OCI-LY1 (cell line): ENCODE results near the gene MAP3K20.

ENCODE experiments used
- H2AFZ ChIP-seq: fragments of 200-600 bp; sonication (generic), shearing (Covaris generic); 2 replicates; pipeline ENCODE4 v1.6.0; 2014; ENCODE audit warnings: antibody characterized with exemption, mild to moderate bottlenecking, low read length
- H3F3A ChIP-seq: fragments of 200-600 bp; sonication (generic), shearing (Covaris generic); 2 replicates; pipeline ENCODE4 v1.6.0; 2014; ENCODE audit warnings: mild to moderate bottlenecking, antibody characterized with exemption, low read length, moderate library complexity; ENCODE audit not compliant: insufficient read depth
- H3K27ac ChIP-seq: fragments of 200-600 bp; sonication (generic); 2 replicates; pipeline ENCODE4 v1.5.1; 2014; ENCODE audit warnings: low read length, mixed run types, mild to moderate bottlenecking, low read depth; ENCODE audit not compliant: poor library complexity, severe bottlenecking
- H3K27me3 ChIP-seq: fragments of 200-600 bp; sonication (generic); 2 replicates; pipeline ENCODE4 v1.6.0; 2014; ENCODE audit warnings: antibody characterized with exemption, mild to moderate bottlenecking, low read length, moderate library complexity; ENCODE audit not compliant: insufficient read depth
- H3K36me3 ChIP-seq: fragments of 200-600 bp; sonication (generic); 2 replicates; pipeline ENCODE4 v1.6.1; 2014; ENCODE audit warnings: mild to moderate bottlenecking, antibody characterized with exemption, low read length, moderate library complexity, mixed read lengths; ENCODE audit not compliant: insufficient read depth
- H3K4me1 ChIP-seq: fragments of 200-600 bp; sonication (generic); 2 replicates; pipeline ENCODE4 v1.5.1; 2014; ENCODE audit warnings: mild to moderate bottlenecking, low read length, moderate library complexity; ENCODE audit not compliant: insufficient read depth, severe bottlenecking
- H3K4me2 ChIP-seq: fragments of 200-600 bp; sonication (generic), shearing (Covaris generic); 2 replicates; pipeline ENCODE4 v1.6.1; 2014; ENCODE audit warnings: low read length
- H3K4me3 ChIP-seq: fragments of 200-600 bp; sonication (generic); 2 replicates; pipeline ENCODE4 v1.5.1; 2014; ENCODE audit warnings: low read length, low read depth, mild to moderate bottlenecking, mixed read lengths; ENCODE audit not compliant: poor library complexity, severe bottlenecking
- H3K79me2 ChIP-seq: fragments of 200-600 bp; shearing (Covaris generic); 2 replicates; pipeline ENCODE4 v1.6.1; 2016; ENCODE audit warnings: mixed run types, low read length, mixed read lengths; ENCODE audit not compliant: insufficient read depth
- H3K9ac ChIP-seq: fragments of 200-600 bp; sonication (generic), shearing (Covaris generic); 2 replicates; pipeline ENCODE4 v1.6.1; 2014; ENCODE audit warnings: mild to moderate bottlenecking, low read length, mixed read lengths
- H3K9me2 ChIP-seq: fragments of 200-600 bp; sonication (generic), shearing (Covaris generic); 2 replicates; pipeline ENCODE4 v1.6.1; 2014; ENCODE audit warnings: low read depth, mild to moderate bottlenecking, low read length, mixed read lengths
- H3K9me3 ChIP-seq: fragments of 200-600 bp; shearing (Covaris generic); 2 replicates; pipeline ENCODE4 v1.6.1; 2014; ENCODE audit warnings: low read length, mixed read lengths
- H4K20me1 ChIP-seq: fragments of 200-600 bp; sonication (generic), shearing (Covaris generic); 2 replicates; pipeline ENCODE4 v1.6.0; 2016; ENCODE audit warnings: mild to moderate bottlenecking, low read length; ENCODE audit not compliant: insufficient read depth
- EZH2 ChIP-seq: fragments of 200-600 bp; sonication (generic), shearing (Covaris generic); IDR thresholded peaks from 2 replicates; pipeline ENCODE4 v1.8.0; 2017; ENCODE audit warnings: borderline replicate concordance, mixed run types, mild to moderate bottlenecking, antibody characterized with exemption, low read length, moderate library complexity, mixed read lengths
- TF ChIP-seq, protein P1 (sequence below): fragments of 200-600 bp; sonication (generic), shearing (Covaris generic); IDR thresholded peaks from 2 replicates; pipeline ENCODE4 v1.5.1; 2017; ENCODE audit warnings: mild to moderate bottlenecking, antibody characterized with exemption, low read length, moderate library complexity, mixed read lengths

Gene MAP3K20

DNA sequence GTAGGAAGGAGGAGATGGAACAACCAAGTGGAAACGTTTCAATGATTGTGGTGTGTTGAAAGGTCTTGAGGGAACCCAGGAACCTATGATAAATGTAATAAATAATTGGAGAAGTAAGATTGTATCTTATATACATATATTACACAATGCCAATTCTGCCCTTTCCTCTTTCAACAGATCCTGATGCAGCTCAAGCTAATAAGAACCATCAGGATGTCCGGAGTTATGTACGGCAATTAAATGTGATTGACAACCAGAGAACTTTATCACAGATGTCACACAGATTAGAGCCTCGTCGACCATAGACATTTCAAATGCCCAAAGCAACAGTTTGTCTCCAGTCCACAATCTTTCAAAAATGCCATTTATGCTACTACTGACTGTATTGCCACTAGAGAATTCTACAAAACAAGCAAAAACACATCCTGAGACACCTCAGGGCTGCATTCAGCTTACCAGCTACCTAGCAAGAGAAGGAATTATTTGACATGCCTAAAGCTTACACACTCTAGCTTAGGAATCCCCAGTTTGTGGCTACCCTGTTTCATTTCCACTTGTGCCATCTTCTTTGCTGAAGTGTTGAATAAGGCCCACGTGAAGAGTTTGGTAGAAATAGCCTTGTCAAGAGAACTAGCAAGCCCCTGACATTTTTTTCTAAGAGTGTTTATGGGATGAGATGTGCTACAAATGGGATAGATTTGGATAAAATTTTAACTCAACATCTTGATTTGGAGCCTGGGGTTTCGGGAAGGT lies 24.0 kb upstream of the MAP3K20 start:
- TF ChIP-seq, protein P1, sequence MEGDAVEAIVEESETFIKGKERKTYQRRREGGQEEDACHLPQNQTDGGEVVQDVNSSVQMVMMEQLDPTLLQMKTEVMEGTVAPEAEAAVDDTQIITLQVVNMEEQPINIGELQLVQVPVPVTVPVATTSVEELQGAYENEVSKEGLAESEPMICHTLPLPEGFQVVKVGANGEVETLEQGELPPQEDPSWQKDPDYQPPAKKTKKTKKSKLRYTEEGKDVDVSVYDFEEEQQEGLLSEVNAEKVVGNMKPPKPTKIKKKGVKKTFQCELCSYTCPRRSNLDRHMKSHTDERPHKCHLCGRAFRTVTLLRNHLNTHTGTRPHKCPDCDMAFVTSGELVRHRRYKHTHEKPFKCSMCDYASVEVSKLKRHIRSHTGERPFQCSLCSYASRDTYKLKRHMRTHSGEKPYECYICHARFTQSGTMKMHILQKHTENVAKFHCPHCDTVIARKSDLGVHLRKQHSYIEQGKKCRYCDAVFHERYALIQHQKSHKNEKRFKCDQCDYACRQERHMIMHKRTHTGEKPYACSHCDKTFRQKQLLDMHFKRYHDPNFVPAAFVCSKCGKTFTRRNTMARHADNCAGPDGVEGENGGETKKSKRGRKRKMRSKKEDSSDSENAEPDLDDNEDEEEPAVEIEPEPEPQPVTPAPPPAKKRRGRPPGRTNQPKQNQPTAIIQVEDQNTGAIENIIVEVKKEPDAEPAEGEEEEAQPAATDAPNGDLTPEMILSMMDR = no peak
- Histone ChIP-seq H4K20me1 (no peaks in the 10 kb centered on the region), H3K4me3 (no peak overlapping the region), H2AFZ (no peak overlapping the region), H3K27ac (no peak overlapping the region), H3K9me3 (no peaks in the 10 kb centered on the region), H3K27me3 (no peaks in the 10 kb centered on the region), H3K9ac (no peak overlapping the region), H3F3A (no peaks in the 10 kb centered on the region), H3K4me1 (no peaks in the 10 kb centered on the region), H3K36me3 (no peaks in the 10 kb centered on the region), H3K4me2 (no peak overlapping the region), H3K9me2 (no peaks in the 10 kb centered on the region), H3K79me2 (no peaks in the 10 kb centered on the region)

DNA sequence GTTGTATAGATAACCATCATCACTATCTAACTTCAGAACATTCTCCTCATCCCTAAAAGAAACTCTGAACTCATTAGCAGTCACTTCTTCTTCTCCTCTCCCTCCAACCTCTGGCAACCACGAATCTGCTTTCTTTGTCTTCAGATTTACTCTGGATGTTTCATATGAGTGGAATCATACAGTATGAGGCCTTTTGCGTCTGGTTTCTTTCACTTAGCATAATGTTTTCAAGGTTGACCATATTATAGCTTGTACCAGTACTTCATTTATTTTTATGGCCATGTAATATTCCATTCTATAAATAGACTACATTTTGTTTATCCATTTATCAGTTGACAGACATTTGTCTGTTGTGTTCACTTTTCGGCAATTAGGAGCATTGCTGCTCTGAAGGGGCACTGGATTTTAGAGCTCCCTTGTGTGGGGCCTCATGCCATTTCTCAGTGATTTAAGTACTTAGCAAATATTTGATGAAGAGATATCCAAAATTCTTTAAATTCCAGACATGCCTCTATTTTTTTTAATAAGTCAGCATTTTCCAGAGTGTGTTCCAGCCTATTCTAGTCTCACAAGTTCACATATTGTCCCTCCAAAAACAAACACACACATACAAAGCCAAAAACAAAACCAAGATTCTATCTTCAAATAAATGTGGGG lies 22.5 kb upstream of the MAP3K20 start:
- Histone ChIP-seq H3K4me2 (no peak overlapping the region), H2AFZ (no peak overlapping the region)

DNA sequence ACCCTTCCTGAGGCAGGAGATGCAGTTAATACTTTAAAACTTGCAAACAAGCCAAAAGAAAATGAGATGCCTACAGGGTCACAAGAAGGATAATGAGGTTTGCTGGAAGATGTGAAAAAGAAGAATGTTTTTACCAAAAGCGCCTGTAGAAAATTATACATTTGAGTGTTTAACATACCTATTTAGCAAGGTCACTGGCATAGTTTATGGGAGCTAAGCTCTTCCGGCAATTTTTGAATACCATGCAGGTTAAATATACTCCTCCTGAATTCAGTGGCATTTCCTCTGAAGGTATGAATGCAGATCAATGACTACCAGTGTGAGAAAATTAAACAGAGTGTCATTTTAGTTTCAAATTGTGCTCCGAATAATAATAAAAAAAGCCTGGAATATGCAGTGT lies 21.2 kb upstream of the MAP3K20 start:
- Histone ChIP-seq H2AFZ (no peak overlapping the region), H3K4me2 (no peak overlapping the region)

More for the DNA sequence above, 22.5 kb upstream of the MAP3K20 start:
- Histone ChIP-seq H4K20me1 (no peaks in the 10 kb centered on the region), H3K9me2 (no peaks in the 10 kb centered on the region), H3K9me3 (no peaks in the 10 kb centered on the region), H3K27me3 (no peaks in the 10 kb centered on the region), H3K4me3 (no peak overlapping the region), H3K79me2 (no peaks in the 10 kb centered on the region), H3K27ac (no peak overlapping the region), H3K4me1 (no peaks in the 10 kb centered on the region), H3K9ac (no peak overlapping the region), H3K36me3 (no peaks in the 10 kb centered on the region), H3F3A (no peaks in the 10 kb centered on the region)
- no peak for TF ChIP-seq EZH2
- TF ChIP-seq, protein P1 = no peak

More for the DNA sequence above, 21.2 kb upstream of the MAP3K20 start:
- no peaks in the 10 kb centered on the region for H3K27me3 ChIP-seq
- no peak overlapping the region for H3K4me3 ChIP-seq
- no peak overlapping the region for H3K9ac ChIP-seq
- no peaks in the 10 kb centered on the region for H3F3A ChIP-seq
- H3K79me2 ChIP-seq = no peaks in the 10 kb centered on the region
- no peaks in the 10 kb centered on the region for H3K4me1 ChIP-seq
- H3K27ac ChIP-seq = no peak overlapping the region
- no peaks in the 10 kb centered on the region for H3K9me3 ChIP-seq
- no peaks in the 10 kb centered on the region for H4K20me1 ChIP-seq
- TF ChIP-seq EZH2 = no peak
- TF ChIP-seq, protein P1 = no peak
- H3K36me3 ChIP-seq = no peaks in the 10 kb centered on the region
- H3K9me2 ChIP-seq = no peaks in the 10 kb centered on the region
